ENCODE measurements around the gene ISL2.
"Not testable (repeated sequence)": the region's sequence is repeated elsewhere in the genome, so short reads cannot be mapped to it uniquely, and the experiment has no call there.

Gene ISL2

DNA sequence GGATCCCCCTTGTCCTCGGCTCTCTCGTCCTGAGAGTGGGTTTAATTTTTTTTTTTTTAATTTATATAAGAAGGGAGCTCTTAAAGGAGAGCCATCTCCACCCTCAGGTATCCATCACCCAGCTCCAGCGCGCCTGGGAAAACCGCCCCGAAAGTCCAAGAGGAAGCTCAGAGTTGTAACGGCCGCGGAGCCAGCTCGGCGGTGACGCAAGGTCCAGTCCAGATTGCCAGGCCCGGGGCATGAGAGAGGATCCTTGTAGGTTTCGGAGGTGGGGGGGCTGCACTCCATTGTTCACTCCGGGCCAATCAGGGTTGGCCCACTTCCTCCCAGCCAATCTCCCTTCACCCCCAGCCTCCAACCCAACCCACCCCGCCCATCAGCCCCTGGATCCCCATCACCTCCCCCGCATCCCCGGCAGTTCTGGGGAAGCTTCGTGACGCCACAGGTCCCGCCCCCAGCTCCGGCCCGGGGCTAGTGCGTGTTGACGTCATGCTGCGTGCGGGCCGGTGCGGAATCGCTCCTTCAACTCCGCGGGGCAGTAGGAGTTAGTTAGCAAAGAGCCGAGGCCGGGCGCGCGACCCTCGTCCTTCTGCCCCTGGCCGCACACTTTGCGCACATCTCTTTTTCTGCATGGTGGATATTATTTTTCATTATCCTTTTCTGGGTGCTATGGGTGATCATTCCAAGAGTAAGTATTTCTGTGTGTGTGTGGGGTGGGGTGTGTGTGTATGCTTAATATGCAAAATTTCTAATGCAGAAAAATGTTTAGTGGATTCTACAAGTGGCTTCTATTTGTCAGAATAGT lies at the start of gene ISL2:
Gene ISL2 (plus strand): TSS at position 520 of the 805 bp plus-strand sequence. CDS start 111 bp downstream, at position 631.
- peak; percentile 58 for DNase-seq

DNA sequence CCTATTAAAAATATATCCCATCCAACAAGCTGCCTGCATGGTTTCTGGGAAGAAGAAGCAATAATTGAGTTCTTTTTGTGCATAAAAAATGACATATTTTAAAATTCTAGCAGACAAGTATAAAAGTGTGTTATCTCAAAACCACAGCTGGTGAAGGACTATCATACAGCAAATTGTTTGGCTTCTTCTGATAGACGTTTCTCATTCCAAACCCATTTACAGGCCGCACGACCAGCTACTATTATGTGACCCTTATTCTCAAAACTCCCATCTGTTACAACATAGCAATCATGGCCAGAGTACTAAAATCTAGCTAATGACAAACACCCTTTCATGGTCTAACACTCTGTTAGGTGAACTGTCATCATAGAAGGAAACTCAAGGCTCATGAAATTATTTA lies 47.0 kb upstream of the ISL2 start:
- DNase-seq: no peak

DNA sequence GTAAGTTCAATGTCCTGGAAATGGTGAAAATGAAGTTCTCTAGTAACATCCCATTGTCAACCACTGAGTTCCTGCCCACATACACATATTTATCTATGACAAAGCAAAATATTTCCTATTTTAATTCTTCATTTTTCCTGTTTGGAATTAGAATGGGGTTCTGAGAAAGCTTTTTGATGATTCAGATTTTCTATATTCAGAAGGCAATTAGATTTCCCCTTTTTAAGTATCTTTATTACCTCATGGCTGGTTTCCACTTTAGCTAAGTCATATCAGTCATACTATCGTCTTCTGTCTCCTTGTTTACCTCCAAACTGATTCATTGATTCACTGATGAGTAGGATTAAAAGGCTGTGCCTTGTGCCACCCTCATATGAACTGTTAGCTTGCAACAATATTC lies 43.2 kb upstream of the ISL2 start:
- no peak for DNase-seq

DNA sequence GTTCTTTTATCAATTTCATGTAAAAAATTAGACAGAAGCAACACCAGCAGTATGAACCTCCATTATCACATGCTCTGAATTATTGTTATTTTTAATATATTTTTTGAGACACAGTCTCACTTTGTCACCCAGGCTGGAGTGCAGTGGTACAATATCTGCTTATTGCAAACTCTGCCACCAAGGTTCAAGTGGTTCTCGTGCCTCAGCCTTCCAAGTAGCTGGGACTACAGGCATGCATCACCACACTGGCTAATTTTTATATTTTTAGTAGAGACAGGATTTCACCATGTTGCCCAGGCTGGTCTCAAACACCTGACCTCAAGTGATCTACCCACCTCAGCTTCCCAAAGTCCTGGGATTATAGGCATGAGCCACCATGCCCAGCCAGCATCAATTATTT lies 42.1 kb upstream of the ISL2 start:
- not testable (repeated sequence) for DNase-seq

DNA sequence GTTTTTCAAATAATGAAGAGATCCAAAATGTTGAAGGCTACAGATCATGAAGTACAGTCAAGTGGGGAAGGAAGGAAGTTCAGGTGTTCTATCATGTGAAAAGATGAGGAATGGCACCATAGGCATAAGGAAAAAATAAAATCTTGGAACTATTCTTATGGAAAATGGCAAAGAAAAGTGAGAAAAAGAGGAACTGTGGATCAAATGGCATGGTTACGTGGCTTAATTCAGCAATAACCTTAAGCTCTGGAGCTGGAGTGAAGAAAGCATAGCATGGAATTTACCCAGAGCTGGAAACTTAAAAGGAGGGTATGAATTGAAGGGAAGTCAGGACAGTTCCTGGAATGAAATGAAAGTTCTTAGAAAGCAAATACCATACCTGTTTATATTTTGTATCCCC lies 39.7 kb upstream of the ISL2 start:
- no peak for DNase-seq

GRCh38 chr15:76297951-76298350 lies 38.6 kb upstream of the ISL2 start:
- DNase-seq: not testable (repeated sequence)

- DNase-seq: no peak
Measured at GRCh38 chr15:76298986-76299385, 37.6 kb upstream of the ISL2 start.

DNA sequence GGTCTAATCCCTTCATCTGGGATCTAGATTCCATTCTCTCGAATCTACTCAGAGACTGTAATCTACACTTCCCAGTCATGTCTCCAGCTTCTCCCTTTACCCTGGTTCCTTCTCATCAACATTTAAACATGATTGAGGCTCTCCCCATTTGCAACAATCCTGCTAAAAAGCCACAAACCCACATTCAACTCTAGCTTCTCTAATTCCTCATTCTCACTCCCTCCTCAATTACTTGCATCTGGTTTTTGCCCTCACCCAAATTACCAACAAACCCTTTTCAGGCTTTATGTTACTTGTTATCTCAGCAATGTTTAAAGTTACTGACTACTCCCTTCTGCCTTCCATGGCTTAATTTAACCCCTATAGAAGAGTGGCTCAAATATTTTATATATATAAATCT lies 36.8 kb upstream of the ISL2 start:
- DNase-seq: no peak

- no peak for DNase-seq
Measured at GRCh38 chr15:76303909-76304308, 32.7 kb upstream of the ISL2 start.

DNA sequence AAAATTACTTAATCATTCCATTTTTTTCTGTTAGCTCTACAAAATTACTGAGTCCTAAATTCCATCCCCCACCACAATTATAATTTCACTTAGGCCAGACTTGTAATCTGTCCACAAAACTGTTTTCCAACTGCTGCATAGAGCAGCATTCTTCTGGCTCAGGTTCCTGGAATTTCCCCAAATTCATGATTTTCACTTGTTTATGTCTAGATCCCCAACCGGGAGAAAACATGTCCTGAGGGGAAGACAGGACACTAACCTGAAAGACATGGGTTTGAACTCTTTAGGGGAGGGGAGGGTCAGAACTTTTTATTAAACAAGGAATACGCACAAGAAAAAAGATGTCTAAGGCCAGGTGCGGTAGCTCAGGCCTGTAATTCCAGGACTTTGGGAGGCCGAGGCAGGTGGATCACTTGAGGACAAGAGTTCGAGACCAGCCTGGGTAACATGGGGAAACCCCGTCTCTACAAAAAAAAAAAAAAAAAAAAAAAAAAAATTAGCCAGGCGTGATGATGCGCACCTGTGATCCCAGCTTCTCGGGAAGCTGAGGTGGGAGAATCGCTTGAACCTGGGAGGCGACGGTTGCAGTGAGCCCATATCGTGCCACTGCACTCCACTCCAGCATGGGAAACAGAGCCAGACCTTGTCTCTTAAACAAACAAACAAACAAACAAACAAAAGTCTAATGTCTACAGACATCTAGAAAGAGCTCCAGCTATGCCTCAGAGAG lies 26.8 kb upstream of the ISL2 start:
- no peak for DNase-seq

- DNase-seq: no peak
Measured at GRCh38 chr15:76310475-76311099, 26.0 kb upstream of the ISL2 start.

GRCh38 chr15:76311100-76311953 lies 25.2 kb upstream of the ISL2 start, which contains the start of gene ETFA:
Gene ETFA, minus strand, starts transcription at chr15:76311469. Its CDS starts 81 bp downstream, at chr15:76311388.
- DNase-seq: peak; percentile 92

DNA sequence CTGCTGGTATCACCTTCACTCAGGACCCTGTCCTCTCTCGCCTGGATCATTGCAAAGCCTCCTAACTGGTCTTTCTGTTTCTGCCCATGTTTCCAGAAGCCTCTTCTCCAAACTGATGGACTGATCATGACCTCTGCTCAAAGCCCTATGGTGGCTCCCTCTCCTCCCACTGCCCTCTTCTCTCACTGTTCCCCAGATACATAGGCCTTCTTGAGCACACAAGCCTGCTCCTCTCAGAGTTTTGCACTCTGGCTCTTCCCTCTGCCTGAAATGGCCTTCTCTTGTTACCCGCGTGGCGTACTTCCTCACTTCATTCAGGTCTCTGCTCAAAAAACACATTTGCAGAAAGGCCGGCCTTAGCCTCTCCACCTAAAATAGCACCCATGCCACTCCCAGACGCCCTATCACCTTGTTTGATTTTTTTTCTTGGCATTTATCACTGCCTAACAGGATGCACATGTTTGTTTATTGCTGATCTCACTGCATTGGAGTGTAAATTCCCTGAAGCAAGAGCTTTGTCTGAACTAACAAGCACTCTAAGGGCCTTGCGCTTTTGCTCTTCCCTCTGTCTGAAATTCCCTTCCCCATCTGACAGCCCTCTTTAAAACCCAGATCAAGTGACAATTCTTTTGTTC lies 23.9 kb upstream of the ISL2 start:
- DNase-seq: no peak

DNA sequence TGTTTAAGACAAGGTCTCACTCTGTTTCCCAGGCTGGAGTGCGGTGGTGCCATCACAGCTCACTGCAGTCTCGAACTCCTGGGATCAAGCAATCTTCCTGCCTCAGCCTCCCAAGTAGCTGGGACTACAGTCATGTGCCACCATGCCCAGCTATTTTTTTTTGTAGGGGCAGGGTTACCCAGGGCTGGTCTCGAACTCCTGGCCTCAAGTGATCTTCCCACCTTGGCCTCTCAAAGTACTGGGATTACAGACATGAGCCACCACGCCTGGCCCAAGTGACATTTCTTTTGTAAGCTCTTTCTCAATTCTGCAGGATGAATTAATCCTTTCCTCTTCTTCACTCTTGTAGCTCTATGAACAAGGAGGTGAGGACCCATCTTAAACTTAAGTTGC lies 23.4 kb upstream of the ISL2 start:
- DNase-seq: not testable (repeated sequence)

- DNase-seq: no peak
Measured at GRCh38 chr15:76313731-76314130, 22.8 kb upstream of the ISL2 start.

- DNase-seq: no peak
Measured at GRCh38 chr15:76320012-76320411, 16.6 kb upstream of the ISL2 start.

DNA sequence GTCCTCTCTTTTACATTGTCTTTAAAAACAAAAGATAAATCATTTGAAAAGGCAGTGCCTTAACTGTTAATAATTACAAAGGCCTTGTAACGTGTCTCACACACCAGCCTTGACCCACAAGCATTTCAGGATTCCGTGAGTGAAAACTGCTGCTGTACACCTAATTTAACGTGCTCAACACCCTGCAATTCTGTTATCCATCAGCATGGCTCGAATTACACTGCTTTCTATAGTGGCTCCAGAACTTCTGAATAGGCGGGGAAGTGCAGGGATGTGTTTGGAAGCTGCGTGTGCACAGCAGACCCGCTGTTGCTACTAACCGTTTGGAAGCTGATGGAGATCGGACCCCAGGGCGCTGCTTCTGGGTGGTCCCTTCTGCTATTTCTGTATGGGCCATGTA lies 15.4 kb upstream of the ISL2 start:
- no peak for DNase-seq

DNA sequence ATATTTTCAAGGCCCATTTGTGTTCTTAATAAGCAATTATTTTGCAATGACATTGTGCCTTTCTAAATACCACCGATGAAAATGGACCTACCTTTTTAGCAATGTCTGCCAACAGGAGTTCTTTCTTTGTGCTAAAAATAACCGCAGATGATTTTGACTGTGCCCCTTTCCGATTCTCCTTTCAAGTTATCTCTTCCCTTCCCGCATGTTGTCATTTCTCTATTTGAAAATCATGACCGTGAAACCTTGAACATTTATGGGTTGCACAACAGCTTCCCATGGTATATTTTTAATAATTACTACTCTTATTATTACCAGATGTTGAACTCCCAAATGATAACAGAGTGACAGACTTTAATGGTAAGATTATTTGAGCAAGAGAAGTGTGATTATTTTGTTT lies 15.0 kb upstream of the ISL2 start:
- DNase-seq: no peak

DNA sequence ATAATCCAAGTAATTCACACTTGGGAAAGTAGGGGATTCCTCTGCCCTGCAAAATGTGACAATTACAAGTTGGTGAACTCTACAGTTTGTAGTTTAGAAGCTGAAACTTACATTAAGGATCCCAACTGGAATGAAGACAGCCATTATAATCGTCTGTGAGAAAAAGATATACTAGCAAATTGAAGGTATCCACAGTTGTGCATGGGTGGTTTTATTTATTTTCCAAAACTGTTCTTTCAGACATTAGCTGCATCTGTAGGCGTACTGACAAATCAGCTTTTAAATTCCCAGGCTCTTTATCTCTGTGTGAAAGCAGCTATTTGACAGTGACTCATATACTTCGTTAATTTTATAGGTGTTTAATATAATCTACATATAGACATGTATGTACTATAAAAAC lies 12.5 kb upstream of the ISL2 start:
- DNase-seq: no peak

DNA sequence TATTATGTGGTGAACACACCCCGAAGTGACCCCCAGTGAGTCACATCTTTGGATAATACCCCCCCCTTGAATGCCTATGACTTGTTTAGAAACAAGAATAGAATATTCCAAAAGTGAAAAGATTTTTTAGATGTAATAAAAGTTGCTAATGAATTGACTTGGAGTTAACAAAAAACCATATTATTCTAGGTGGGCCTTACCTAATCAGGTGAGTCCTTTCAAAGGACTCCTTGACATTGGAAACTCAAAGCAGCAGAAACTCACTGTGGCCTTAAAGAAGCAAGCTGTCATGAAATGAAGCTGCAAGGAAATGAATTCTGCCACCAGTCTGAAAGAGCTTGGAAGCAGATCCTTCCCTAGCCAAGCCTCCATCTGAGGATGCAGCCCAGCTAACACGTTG lies 10.9 kb upstream of the ISL2 start:
- no peak for DNase-seq

- no peak for DNase-seq
Measured at GRCh38 chr15:76327191-76328105, 9.1 kb upstream of the ISL2 start.

Measured in stimulated activated CD4-positive, alpha-beta T cell treated with anti-CD3 and anti-CD28 coated beads, Interleukin-4, amount 100 ng/mL, for 24 hours (primary cell).